WTC11 (cell line): ENCODE data around the gene XRCC1. TPM values are rescaled to one million over a fixed set of nuclear protein-coding genes. Genes with fewer than 3 reads are reported as not detected.

Experiments
- ATAC-seq: fragments of 200-7000 bp; cut with Tn5 transposase; 2 replicates; pipeline ENCODE4 v1.10.0; 2021; ENCODE audit warnings: mild to moderate bottlenecking, moderate library complexity
- CTCF ChIA-PET: fragments of 300-600 bp; sonication (Branson Sonifier 250); formaldehyde crosslinking; loops from one replicate; lab custom pipeline; 2021; ENCODE audit warnings: antibody characterized with exemption; lab: Charles Lee
- POLR2A ChIA-PET: fragments of 350-600 bp; sonication (Branson Sonifier 250); formaldehyde crosslinking; loops from one replicate; lab custom pipeline; 2021; ENCODE audit warnings: antibody characterized with exemption; lab: Charles Lee
- DNase-seq: peaks from one replicate; pipeline ENCODE4 v3.0.0; 2021; ENCODE audit warnings: low spot score
- H3K27ac Mint-ChIP-seq: 2 replicates; pipeline ENCODE4 v1.8.0; 2021; ENCODE audit warnings: mixed read lengths
- H3K27me3 Mint-ChIP-seq: 2 replicates; pipeline ENCODE4 v1.8.0; 2021; ENCODE audit warnings: low read depth, mild to moderate bottlenecking, moderate library complexity, mixed read lengths
- H3K36me3 Mint-ChIP-seq: 2 replicates; pipeline ENCODE4 v1.8.0; 2021; ENCODE audit warnings: mixed read lengths
- H3K4me1 Mint-ChIP-seq: 2 replicates; pipeline ENCODE4 v1.8.0; 2022; ENCODE audit warnings: mixed read lengths
- H3K4me3 Mint-ChIP-seq: 2 replicates; pipeline ENCODE4 v1.8.0; 2021; ENCODE audit warnings: mild to moderate bottlenecking, moderate library complexity, mixed read lengths
- H3K9me3 Mint-ChIP-seq: 2 replicates; pipeline ENCODE4 v1.8.0; 2021; ENCODE audit warnings: mixed read lengths
- CREM ChIP-seq: sonication (generic); formaldehyde crosslinking; IDR thresholded peaks from 2 replicates; pipeline ENCODE4 v1.8.1; 2022; ENCODE audit warnings: mild to moderate bottlenecking, missing genetic modification reagents, moderate library complexity
- NR2C2 ChIP-seq: sonication (generic); formaldehyde crosslinking; IDR thresholded peaks from 2 replicates; pipeline ENCODE4 v1.8.0; 2022; ENCODE audit warnings: mild to moderate bottlenecking, missing genetic modification reagents
- PRRX2 ChIP-seq: fragments of 250-450 bp; sonication (Bioruptor Pico); IDR thresholded peaks from 2 replicates; pipeline ENCODE4 v1.8.0; 2021; ENCODE audit warnings: mild to moderate bottlenecking
- RELA ChIP-seq: sonication (generic); formaldehyde crosslinking; IDR thresholded peaks from 2 replicates; pipeline ENCODE4 v1.8.1; 2022; ENCODE audit warnings: missing genetic modification reagents, mild to moderate bottlenecking, borderline replicate concordance
- RORB ChIP-seq: fragments of 250-450 bp; sonication (Bioruptor Pico); IDR thresholded peaks from 2 replicates; pipeline ENCODE4 v1.9.0; 2021; ENCODE audit warnings: mild to moderate bottlenecking
- SP1 ChIP-seq: sonication (generic); formaldehyde crosslinking; conservative IDR thresholded peaks from 2 replicates; pipeline ENCODE4 v1.8.1; 2022; ENCODE audit warnings: missing genetic modification reagents
- TCF7 ChIP-seq: sonication (generic); formaldehyde crosslinking; IDR thresholded peaks from 2 replicates; pipeline ENCODE4 v1.8.0; 2022; ENCODE audit warnings: mild to moderate bottlenecking, low read depth, missing genetic modification reagents, moderate library complexity
- ZNF423 ChIP-seq: fragments of 250-450 bp; sonication (Bioruptor Pico); IDR thresholded peaks from 2 replicates; pipeline ENCODE4 v2.1.2; 2022; ENCODE audit warnings: mild to moderate bottlenecking, moderate library complexity
- total RNA-seq: library from RNA; stranded (reverse); gene quantifications from 3 replicates; pipeline ENCODE4 v1.2.3, GENCODE V29; 2021
- TF ChIP-seq, protein P1 (sequence below): fragments of 250-450 bp; sonication (Bioruptor Pico); IDR thresholded peaks from 2 replicates; pipeline ENCODE4 v1.9.0; 2021; ENCODE audit warnings: moderate library complexity, mild to moderate bottlenecking, inconsistent platforms, borderline replicate concordance
- TF ChIP-seq, protein P2 (sequence below): fragments of 250-450 bp; sonication (Bioruptor Pico); IDR thresholded peaks from 2 replicates; pipeline ENCODE4 v2.1.2; 2022; ENCODE audit warnings: mild to moderate bottlenecking, moderate library complexity
- TF ChIP-seq, protein P3 (sequence below): sonication (generic); formaldehyde crosslinking; IDR thresholded peaks from 2 replicates; pipeline ENCODE4 v1.8.0; 2022; ENCODE audit warnings: mild to moderate bottlenecking, missing genetic modification reagents
- TF ChIP-seq, protein P4 (sequence below): sonication (generic); formaldehyde crosslinking; IDR thresholded peaks from 2 replicates; pipeline ENCODE4 v1.8.1; 2023; ENCODE audit warnings: mild to moderate bottlenecking, missing genetic modification reagents, borderline replicate concordance
- TF ChIP-seq, protein P5 (sequence below): sonication (generic); formaldehyde crosslinking; IDR thresholded peaks from 2 replicates; pipeline ENCODE4 v1.8.0; 2022; ENCODE audit warnings: mild to moderate bottlenecking, missing genetic modification reagents
- TF ChIP-seq, protein P6 (sequence below): sonication (generic); formaldehyde crosslinking; IDR thresholded peaks from 2 replicates; pipeline ENCODE4 v1.8.0; 2023; ENCODE audit warnings: missing genetic modification reagents, mild to moderate bottlenecking, borderline replicate concordance

Gene XRCC1
- total RNA-seq, 1 experiment from 2014 or later, result 48.3 TPM

DNA sequence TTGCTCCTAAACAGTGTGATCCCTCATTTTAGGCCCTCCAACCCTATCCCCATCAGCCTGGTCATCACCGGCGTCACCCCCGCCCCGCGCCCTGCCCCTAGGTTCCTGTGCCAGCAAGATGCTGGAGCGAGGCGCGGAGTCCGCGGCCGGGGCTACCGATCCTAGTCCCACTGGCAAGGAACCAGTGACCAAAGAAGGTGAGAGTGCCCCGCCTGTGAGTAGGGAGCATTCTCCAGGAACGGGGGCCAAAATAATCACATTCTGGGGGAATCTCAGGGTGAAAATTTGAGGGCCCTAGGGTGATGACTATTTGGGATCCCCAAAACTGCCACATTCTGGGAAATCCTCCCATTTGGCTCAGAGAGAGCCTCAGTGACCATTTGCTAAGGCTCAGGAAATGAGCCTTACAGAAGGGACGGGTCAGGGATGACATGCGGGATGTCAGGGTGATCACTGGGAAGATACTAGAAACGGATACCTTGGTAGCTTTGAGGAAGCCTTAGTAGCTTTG is 41.0 kb downstream of the XRCC1 start:
- ChIA-PET POLR2A (interaction anchor here (1.5 to 1.7 kb wide), 4 partner anchors 15 to 134 kb away, joined by 4 to 8 read pairs (median 6); partner anchors contain the start of gene PLAUR), CTCF (interaction anchor here (1.1 to 4.5 kb wide), 20 partner anchors 9 to 231 kb away, joined by 4 to 152 read pairs (median 16); partner anchors contain the start of genes ETHE1, IRGQ, PHLDB3 and ZNF576)
- peak overlapping the region; percentile 95 for H3K4me3 Mint-ChIP-seq
- peaks cover 20% of the 10 kb centered on the region for H3K36me3 Mint-ChIP-seq
- peaks cover 12% of the 10 kb centered on the region for H3K9me3 Mint-ChIP-seq
- H3K27ac Mint-ChIP-seq, result peak overlapping the region; percentile 100
- TF ChIP-seq RORB (CRISPR knock-in tag) (no peak), PRRX2 (no peak), NR2C2 (CRISPR knock-in tag) (no peak), RELA (no peak)
- TF ChIP-seq, protein P1, sequence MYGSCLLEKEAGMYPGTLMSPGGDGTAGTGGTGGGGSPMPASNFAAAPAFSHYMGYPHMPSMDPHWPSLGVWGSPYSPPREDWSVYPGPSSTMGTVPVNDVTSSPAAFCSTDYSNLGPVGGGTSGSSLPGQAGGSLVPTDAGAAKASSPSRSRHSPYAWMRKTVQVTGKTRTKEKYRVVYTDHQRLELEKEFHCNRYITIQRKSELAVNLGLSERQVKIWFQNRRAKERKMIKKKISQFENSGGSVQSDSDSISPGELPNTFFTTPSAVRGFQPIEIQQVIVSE, result no peak
- TF ChIP-seq, protein P2, sequence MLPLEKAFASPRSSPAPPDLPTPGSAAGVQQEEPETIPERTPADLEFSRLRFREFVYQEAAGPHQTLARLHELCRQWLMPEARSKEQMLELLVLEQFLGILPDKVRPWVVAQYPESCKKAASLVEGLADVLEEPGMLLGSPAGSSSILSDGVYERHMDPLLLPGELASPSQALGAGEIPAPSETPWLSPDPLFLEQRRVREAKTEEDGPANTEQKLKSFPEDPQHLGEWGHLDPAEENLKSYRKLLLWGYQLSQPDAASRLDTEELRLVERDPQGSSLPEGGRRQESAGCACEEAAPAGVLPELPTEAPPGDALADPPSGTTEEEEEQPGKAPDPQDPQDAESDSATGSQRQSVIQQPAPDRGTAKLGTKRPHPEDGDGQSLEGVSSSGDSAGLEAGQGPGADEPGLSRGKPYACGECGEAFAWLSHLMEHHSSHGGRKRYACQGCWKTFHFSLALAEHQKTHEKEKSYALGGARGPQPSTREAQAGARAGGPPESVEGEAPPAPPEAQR, result no peak
- peaks cover 18% of the 10 kb centered on the region for H3K4me1 Mint-ChIP-seq
- ATAC-seq (no peak), DNase-seq (no peak)
- H3K27me3 Mint-ChIP-seq, result peaks cover 17% of the 10 kb centered on the region

DNA sequence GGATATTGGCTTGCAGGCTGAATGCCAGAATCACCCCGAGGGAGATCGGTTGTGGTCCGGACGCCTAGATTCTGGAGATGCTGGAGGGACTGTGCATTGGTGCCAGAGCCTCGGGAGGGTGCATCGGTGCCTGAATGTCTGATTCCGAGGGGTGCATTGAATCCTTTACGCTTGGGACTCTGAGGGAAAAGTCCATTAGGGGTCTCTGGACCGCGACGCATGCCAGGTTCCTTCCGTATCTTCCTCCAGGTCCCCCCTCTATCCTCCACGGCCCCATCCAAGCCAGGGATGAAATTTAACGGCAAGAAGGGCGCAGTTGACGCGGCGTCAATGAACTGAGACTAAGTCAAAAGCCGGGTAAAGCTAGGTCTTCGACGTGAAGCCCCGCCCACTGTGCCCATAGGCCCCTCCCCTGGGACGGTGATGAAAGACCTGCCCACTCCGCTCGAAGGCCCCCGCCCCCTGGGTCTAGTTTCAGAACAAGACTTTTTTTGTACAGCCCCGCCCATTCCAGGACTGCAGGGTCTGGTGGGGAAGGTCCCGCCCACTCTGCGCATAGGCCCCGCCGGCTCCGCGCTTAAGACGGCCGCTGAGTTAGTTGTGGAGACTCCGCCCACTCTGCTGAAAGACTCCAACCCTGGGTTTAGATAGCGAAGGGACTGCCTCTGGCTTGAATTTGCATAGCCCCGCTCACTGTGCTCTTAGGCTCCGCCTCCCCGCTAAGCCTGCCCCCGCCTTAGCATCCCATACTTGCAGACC is 41.6 kb downstream of the XRCC1 start:
- H3K36me3 Mint-ChIP-seq, result peaks cover 13% of the 10 kb centered on the region
- ChIA-PET POLR2A (interaction anchor here (0.8 to 1.7 kb wide), 6 partner anchors 14 to 221 kb away, joined by 3 to 8 read pairs (median 5); partner anchors contain the start of genes PLAUR and SMG9), CTCF (interaction anchor here (0.8 to 4.5 kb wide), 20 partner anchors 14 to 233 kb away, joined by 3 to 140 read pairs (median 7); partner anchors contain the start of genes IRGQ, PHLDB3 and ZNF576)
- peaks cover 19% of the 10 kb centered on the region for H3K27me3 Mint-ChIP-seq
- peak overlapping the region; percentile 100 for H3K27ac Mint-ChIP-seq
- peaks cover 5% of the 10 kb centered on the region for H3K9me3 Mint-ChIP-seq
- peak overlapping the region; percentile 95 for H3K4me3 Mint-ChIP-seq
- peak; percentile 98 for DNase-seq
- peak; percentile 82 for ATAC-seq
- TF ChIP-seq, protein P3, sequence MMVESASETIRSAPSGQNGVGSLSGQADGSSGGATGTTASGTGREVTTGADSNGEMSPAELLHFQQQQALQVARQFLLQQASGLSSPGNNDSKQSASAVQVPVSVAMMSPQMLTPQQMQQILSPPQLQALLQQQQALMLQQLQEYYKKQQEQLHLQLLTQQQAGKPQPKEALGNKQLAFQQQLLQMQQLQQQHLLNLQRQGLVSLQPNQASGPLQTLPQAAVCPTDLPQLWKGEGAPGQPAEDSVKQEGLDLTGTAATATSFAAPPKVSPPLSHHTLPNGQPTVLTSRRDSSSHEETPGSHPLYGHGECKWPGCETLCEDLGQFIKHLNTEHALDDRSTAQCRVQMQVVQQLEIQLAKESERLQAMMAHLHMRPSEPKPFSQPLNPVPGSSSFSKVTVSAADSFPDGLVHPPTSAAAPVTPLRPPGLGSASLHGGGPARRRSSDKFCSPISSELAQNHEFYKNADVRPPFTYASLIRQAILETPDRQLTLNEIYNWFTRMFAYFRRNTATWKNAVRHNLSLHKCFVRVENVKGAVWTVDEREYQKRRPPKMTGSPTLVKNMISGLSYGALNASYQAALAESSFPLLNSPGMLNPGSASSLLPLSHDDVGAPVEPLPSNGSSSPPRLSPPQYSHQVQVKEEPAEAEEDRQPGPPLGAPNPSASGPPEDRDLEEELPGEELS (CRISPR knock-in tag), result no peak
- TF ChIP-seq, protein P4, sequence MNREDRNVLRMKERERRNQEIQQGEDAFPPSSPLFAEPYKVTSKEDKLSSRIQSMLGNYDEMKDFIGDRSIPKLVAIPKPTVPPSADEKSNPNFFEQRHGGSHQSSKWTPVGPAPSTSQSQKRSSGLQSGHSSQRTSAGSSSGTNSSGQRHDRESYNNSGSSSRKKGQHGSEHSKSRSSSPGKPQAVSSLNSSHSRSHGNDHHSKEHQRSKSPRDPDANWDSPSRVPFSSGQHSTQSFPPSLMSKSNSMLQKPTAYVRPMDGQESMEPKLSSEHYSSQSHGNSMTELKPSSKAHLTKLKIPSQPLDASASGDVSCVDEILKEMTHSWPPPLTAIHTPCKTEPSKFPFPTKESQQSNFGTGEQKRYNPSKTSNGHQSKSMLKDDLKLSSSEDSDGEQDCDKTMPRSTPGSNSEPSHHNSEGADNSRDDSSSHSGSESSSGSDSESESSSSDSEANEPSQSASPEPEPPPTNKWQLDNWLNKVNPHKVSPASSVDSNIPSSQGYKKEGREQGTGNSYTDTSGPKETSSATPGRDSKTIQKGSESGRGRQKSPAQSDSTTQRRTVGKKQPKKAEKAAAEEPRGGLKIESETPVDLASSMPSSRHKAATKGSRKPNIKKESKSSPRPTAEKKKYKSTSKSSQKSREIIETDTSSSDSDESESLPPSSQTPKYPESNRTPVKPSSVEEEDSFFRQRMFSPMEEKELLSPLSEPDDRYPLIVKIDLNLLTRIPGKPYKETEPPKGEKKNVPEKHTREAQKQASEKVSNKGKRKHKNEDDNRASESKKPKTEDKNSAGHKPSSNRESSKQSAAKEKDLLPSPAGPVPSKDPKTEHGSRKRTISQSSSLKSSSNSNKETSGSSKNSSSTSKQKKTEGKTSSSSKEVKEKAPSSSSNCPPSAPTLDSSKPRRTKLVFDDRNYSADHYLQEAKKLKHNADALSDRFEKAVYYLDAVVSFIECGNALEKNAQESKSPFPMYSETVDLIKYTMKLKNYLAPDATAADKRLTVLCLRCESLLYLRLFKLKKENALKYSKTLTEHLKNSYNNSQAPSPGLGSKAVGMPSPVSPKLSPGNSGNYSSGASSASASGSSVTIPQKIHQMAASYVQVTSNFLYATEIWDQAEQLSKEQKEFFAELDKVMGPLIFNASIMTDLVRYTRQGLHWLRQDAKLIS (CRISPR knock-in tag), result no peak
- TF ChIP-seq SP1 (peak; percentile 87), CREM (CRISPR knock-in tag) (0 out of 2 replicates have a peak, but pooled peaks have one; percentile 12), TCF7 (CRISPR knock-in tag) (no peak), ZNF423 (CRISPR knock-in tag) (no peak)
- TF ChIP-seq, protein P5, sequence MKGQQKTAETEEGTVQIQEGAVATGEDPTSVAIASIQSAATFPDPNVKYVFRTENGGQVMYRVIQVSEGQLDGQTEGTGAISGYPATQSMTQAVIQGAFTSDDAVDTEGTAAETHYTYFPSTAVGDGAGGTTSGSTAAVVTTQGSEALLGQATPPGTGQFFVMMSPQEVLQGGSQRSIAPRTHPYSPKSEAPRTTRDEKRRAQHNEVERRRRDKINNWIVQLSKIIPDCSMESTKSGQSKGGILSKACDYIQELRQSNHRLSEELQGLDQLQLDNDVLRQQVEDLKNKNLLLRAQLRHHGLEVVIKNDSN (CRISPR knock-in tag), result no peak
- TF ChIP-seq, protein P6, sequence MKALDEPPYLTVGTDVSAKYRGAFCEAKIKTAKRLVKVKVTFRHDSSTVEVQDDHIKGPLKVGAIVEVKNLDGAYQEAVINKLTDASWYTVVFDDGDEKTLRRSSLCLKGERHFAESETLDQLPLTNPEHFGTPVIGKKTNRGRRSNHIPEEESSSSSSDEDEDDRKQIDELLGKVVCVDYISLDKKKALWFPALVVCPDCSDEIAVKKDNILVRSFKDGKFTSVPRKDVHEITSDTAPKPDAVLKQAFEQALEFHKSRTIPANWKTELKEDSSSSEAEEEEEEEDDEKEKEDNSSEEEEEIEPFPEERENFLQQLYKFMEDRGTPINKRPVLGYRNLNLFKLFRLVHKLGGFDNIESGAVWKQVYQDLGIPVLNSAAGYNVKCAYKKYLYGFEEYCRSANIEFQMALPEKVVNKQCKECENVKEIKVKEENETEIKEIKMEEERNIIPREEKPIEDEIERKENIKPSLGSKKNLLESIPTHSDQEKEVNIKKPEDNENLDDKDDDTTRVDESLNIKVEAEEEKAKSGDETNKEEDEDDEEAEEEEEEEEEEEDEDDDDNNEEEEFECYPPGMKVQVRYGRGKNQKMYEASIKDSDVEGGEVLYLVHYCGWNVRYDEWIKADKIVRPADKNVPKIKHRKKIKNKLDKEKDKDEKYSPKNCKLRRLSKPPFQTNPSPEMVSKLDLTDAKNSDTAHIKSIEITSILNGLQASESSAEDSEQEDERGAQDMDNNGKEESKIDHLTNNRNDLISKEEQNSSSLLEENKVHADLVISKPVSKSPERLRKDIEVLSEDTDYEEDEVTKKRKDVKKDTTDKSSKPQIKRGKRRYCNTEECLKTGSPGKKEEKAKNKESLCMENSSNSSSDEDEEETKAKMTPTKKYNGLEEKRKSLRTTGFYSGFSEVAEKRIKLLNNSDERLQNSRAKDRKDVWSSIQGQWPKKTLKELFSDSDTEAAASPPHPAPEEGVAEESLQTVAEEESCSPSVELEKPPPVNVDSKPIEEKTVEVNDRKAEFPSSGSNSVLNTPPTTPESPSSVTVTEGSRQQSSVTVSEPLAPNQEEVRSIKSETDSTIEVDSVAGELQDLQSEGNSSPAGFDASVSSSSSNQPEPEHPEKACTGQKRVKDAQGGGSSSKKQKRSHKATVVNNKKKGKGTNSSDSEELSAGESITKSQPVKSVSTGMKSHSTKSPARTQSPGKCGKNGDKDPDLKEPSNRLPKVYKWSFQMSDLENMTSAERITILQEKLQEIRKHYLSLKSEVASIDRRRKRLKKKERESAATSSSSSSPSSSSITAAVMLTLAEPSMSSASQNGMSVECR, result 0 out of 2 replicates have a peak, but pooled peaks have one; percentile 10
- peaks cover 18% of the 10 kb centered on the region for H3K4me1 Mint-ChIP-seq
